NOMO-1 treated with dmso at 0.1 percent for 144 hours (cell line): ENCODE data around the gene FGFRL1.

ENCODE experiments used
- DNase-seq: peaks from one replicate; lab custom pipeline; 2025; ENCODE audit not compliant: unreplicated experiment; lab: John Stamatoyannopoulos, UW

FGFRL1 gene

GRCh38 chr4:1062419-1062818, 51.0 kb downstream of the FGFRL1 start:
- no peak for DNase-seq

- DNase-seq = no peak
These were observed 54.3 kb downstream of the FGFRL1 start for GRCh38 chr4:1065732-1066131.

DNA sequence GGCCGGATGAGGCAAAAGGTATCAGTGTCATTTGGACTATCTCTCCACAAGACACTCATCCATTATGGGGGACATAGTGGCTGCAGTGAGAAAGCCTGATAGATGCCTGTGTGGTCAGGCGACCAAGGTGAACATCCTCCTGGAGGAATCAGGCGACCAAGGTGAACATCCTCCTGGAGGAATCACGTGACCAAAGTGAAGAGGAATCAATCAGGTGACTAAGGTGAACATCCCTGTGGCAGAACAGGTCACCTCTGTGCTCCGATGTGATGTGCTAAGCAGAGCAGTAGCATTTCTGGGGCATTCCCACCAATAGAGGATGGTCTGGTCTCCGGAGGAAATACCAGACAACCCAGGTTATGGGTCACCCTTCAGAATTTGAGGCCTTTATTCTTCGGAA, 58.0 kb downstream of the FGFRL1 start:
- DNase-seq = no peak

- DNase-seq = peak; percentile 70
These were observed 61.5 kb downstream of the FGFRL1 start for GRCh38 chr4:1072830-1073446.

GRCh38 chr4:1074077-1074476, 62.7 kb downstream of the FGFRL1 start:
- no peak for DNase-seq

DNA sequence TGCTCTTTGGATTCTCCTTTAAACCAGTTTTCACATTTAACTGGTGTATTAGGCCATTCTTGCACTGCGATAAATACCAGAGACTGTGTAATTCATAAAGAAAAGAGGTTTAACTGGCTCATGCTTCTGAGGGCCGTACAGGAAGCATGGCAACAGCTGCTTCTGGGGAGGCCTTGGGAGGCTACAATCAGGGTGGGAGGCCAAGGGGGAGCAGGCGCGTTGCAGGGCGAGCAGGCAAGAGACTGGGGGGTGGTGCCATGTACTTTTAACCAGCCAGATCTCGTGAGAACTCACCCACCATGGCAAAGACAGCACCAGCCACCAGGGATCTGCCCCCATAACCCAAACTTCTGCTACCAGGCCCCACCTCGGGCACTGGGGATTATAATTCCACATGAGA, 63.8 kb downstream of the FGFRL1 start:
- no peak for DNase-seq

DNA sequence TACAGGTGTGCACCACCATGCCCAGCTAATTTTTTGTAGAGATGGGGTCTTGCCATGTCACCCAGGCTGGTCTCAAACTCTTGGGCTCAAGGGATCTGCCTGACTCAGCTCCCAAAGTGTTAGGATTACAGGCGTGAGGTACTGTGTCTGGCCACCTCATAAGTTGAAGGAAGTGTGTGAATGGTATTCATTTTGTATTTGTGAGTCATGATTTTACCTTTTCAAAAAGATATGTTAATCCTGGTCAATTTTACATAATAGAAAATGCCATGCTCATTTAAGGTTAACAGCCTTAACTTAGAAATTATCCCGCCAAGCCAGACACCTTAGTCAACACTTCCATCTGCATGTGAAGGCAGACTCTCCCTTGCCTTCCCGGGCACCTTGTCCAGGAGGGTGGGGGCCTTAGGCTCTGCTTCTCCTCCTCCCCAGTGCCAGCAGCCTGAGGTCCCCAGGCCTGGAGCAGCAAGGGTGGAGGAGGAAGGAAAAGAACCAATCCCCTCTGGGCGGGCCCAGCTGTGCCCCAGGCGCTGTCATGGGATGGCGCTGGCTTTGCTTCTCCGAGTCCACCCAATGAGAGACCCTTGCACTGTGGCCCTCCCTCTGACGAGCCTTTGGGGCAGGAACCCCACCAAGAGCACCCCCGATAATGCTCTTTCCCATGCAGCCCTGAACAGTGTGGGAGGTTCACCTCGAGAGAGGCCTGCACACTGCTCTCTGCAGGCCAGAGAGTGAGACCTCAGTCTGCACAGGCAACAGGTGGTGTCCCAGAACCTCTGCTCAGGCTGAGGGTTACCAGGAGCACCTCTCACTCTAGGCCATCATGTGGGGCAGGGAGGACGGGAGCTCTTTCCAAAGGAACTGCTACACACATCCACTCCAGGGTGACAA, 64.6 kb downstream of the FGFRL1 start:
- DNase-seq = no peak
